Right atrium auricular region (tissue), 2 donors: ENCODE results near the gene TRDMT1. TPM values are rescaled to one million over a fixed set of nuclear protein-coding genes. Genes with fewer than 3 reads are reported as not detected.

Source experiments
- DNase-seq: peaks from one replicate; pipeline ENCODE4 v3.0.0-alpha.2; 2019; ENCODE audit warnings: low spot score
- H3K27ac ChIP-seq, 2 donors: fragments of 200-600 bp; sonication (generic); 1 replicate in 1 of 2; 2 replicates in 1 of 2; pipeline ENCODE4 v1.5.1; 2016 to 2019
- H3K27me3 ChIP-seq, 2 donors: fragments of 200-600 bp; sonication (generic); one replicate each; pipeline versions ENCODE4 v1.5.1 to v1.6.0; 2017 to 2019
- H3K36me3 ChIP-seq: fragments of 200-600 bp; sonication (generic); one replicate; pipeline ENCODE4 v1.5.1; 2016
- H3K4me1 ChIP-seq, 2 donors: fragments of 200-600 bp; sonication (generic); one replicate each; pipeline versions ENCODE4 v1.5.1 to v1.6.0; 2017 to 2019
- H3K4me3 ChIP-seq, 2 donors: fragments of 200-600 bp; sonication (generic); 1 replicate in 1 of 2; 2 replicates in 1 of 2; pipeline ENCODE4 v1.5.1; 2017 to 2019; ENCODE audit warnings: mild to moderate bottlenecking in 1 of 2, moderate library complexity in 1 of 2
- H3K9me3 ChIP-seq, 2 donors: fragments of 200-600 bp; sonication (generic); one replicate each; pipeline ENCODE4 v1.5.1; 2019
- CTCF ChIP-seq, 2 donors: fragments of 200-600 bp; sonication (generic); IDR thresholded peaks; one replicate each; pipeline ENCODE4 v1.5.1; 2019; ENCODE audit warnings: antibody characterized with exemption in 2 of 2
- total RNA-seq, 2 donors: library from RNA; depleted of rRNA; stranded (reverse); fragments of >200 nt; gene quantifications; one replicate each; pipeline ENCODE4 v1.1.0, GENCODE V29; 2016

Gene TRDMT1
- total RNA-seq, 2 donors from 2014 or later = 3.8 to 5.0 TPM

GRCh38 chr10:17122726-17123661, 78.5 kb downstream of the TRDMT1 start:
- no peaks in the 10 kb centered on the region for H3K36me3 ChIP-seq

GRCh38 chr10:17122052-17122451, 79.4 kb downstream of the TRDMT1 start:
- DNase-seq = no peak
- Histone ChIP-seq H3K4me1 (no peaks in the 10 kb centered on the region), H3K4me3 (no peak overlapping the region), H3K27ac (no peak overlapping the region), H3K9me3 (no peaks in the 10 kb centered on the region), H3K36me3 (no peaks in the 10 kb centered on the region), H3K27me3 (no peaks in the 10 kb centered on the region)
- TF ChIP-seq CTCF (IDR thresholded peaks at IDR 0.05) = no peak

More at GRCh38 chr10:17122726-17123661, 78.5 kb downstream of the TRDMT1 start:
- DNase-seq = no peak
- Histone ChIP-seq H3K4me3 (no peak overlapping the region), H3K27ac (no peak overlapping the region), H3K27me3 (no peaks in the 10 kb centered on the region), H3K4me1 (no peaks in the 10 kb centered on the region), H3K9me3 (no peaks in the 10 kb centered on the region)
- TF ChIP-seq CTCF (IDR thresholded peaks at IDR 0.05) = no peak

- no peak for DNase-seq
These were observed 80.8 kb downstream of the TRDMT1 start for GRCh38 chr10:17120694-17121093.

GRCh38 chr10:17119845-17120244, 81.6 kb downstream of the TRDMT1 start:
- DNase-seq = no peak
- Histone ChIP-seq H3K4me3 (no peak overlapping the region), H3K27me3 (no peaks in the 10 kb centered on the region), H3K9me3 (no peaks in the 10 kb centered on the region), H3K27ac (no peak overlapping the region), H3K36me3 (no peaks in the 10 kb centered on the region), H3K4me1 (no peaks in the 10 kb centered on the region)
- TF ChIP-seq CTCF (IDR thresholded peaks at IDR 0.05) = no peak

More at GRCh38 chr10:17120694-17121093, 80.8 kb downstream of the TRDMT1 start:
- Histone ChIP-seq H3K36me3 (no peaks in the 10 kb centered on the region), H3K27ac (no peak overlapping the region), H3K9me3 (no peaks in the 10 kb centered on the region), H3K4me1 (no peaks in the 10 kb centered on the region), H3K27me3 (no peaks in the 10 kb centered on the region), H3K4me3 (no peak overlapping the region)
- no peak for TF ChIP-seq CTCF (IDR thresholded peaks at IDR 0.05)

- Histone ChIP-seq H3K27ac (no peak overlapping the region), H3K9me3 (no peaks in the 10 kb centered on the region), H3K4me1 (no peaks in the 10 kb centered on the region), H3K4me3 (no peak overlapping the region), H3K27me3 (no peaks in the 10 kb centered on the region), H3K36me3 (no peaks in the 10 kb centered on the region)
- no peak for DNase-seq
- no peak for TF ChIP-seq CTCF (IDR thresholded peaks at IDR 0.05)
These were observed 85.3 kb downstream of the TRDMT1 start for GRCh38 chr10:17116193-17116592.
